WERI-Rb-1 (cell line): Measurements from ENCODE around the gene TIGD1.

Experiments
- DNase-seq: peaks from one replicate; pipeline ENCODE4 v3.0.0-alpha.2; 2020
- H3K27ac ChIP-seq: fragments of 250-450 bp; sonication (Bioruptor Pico); 2 replicates; pipeline ENCODE4 v1.5.1; 2020; ENCODE audit warnings: mild to moderate bottlenecking, moderate library complexity
- H3K27me3 ChIP-seq: fragments of 250-450 bp; sonication (Bioruptor Pico); 2 replicates; pipeline ENCODE4 v1.5.1; 2021; ENCODE audit warnings: mild to moderate bottlenecking, low read depth, moderate library complexity; ENCODE audit not compliant: insufficient read depth, severe bottlenecking
- H3K36me3 ChIP-seq: fragments of 250-450 bp; sonication (Bioruptor Pico); 2 replicates; pipeline ENCODE4 v1.5.1; 2020; ENCODE audit warnings: mild to moderate bottlenecking, moderate library complexity
- H3K4me3 ChIP-seq: 2 replicates; pipeline ENCODE4 v1.5.1; 2011; ENCODE audit warnings: low read depth, mild to moderate bottlenecking, control low read depth, low read length
- H3K9me3 ChIP-seq: fragments of 250-450 bp; sonication (Bioruptor Pico); 2 replicates; pipeline ENCODE4 v1.5.1; 2021; ENCODE audit warnings: mild to moderate bottlenecking, moderate library complexity; ENCODE audit not compliant: severe bottlenecking
- CTCF ChIP-seq: IDR thresholded peaks from 2 replicates; pipeline ENCODE4 v1.5.1; 2011; ENCODE audit warnings: low read depth, mild to moderate bottlenecking, control low read depth, inconsistent platforms, low read length

The TIGD1 gene

GRCh38 chr2:232568161-232568560, 17.8 kb upstream of the TIGD1 start:
- no peak for DNase-seq
- no peak for TF ChIP-seq CTCF
- no peak overlapping the region for H3K27ac ChIP-seq
- no peaks in the 10 kb centered on the region for H3K27me3 ChIP-seq
- H3K36me3 ChIP-seq = peaks cover 97% of the 10 kb centered on the region
- H3K9me3 ChIP-seq = no peaks in the 10 kb centered on the region
- H3K4me3 ChIP-seq = no peak overlapping the region

- no peak overlapping the region for H3K4me3 ChIP-seq
- H3K27me3 ChIP-seq = no peaks in the 10 kb centered on the region
- peaks cover 92% of the 10 kb centered on the region for H3K36me3 ChIP-seq
- DNase-seq = no peak
- H3K27ac ChIP-seq = no peak overlapping the region
- H3K9me3 ChIP-seq = no peaks in the 10 kb centered on the region
- TF ChIP-seq CTCF = no peak
These were observed 17.4 kb upstream of the TIGD1 start for GRCh38 chr2:232567721-232568120.

- H3K27me3 ChIP-seq = no peaks in the 10 kb centered on the region
- peaks cover 70% of the 10 kb centered on the region for H3K36me3 ChIP-seq
- TF ChIP-seq CTCF = no peak
- no peak overlapping the region for H3K27ac ChIP-seq
- H3K4me3 ChIP-seq = no peak overlapping the region
- no peaks in the 10 kb centered on the region for H3K9me3 ChIP-seq
- DNase-seq = no peak
These were observed 13.2 kb upstream of the TIGD1 start for GRCh38 chr2:232563580-232563979.

GRCh38 chr2:232562515-232563151, 12.3 kb upstream of the TIGD1 start:
- DNase-seq = no peak
- Histone ChIP-seq H3K27ac (no peak overlapping the region), H3K36me3 (peaks cover 70% of the 10 kb centered on the region), H3K9me3 (no peaks in the 10 kb centered on the region), H3K4me3 (no peak overlapping the region), H3K27me3 (no peaks in the 10 kb centered on the region)
- no peak for TF ChIP-seq CTCF

GRCh38 chr2:232556426-232556825, 6.1 kb upstream of the TIGD1 start:
- DNase-seq = no peak
- no peak for TF ChIP-seq CTCF
- no peaks in the 10 kb centered on the region for H3K27me3 ChIP-seq
- H3K4me3 ChIP-seq = no peak overlapping the region
- peaks cover 68% of the 10 kb centered on the region for H3K36me3 ChIP-seq
- no peaks in the 10 kb centered on the region for H3K9me3 ChIP-seq
- H3K27ac ChIP-seq = no peak overlapping the region

- peak overlapping the region; percentile 80; the same call in 1 of the 2 replicates for H3K4me3 ChIP-seq
- no peak for TF ChIP-seq CTCF
- H3K36me3 ChIP-seq = peaks cover 53% of the 10 kb centered on the region
- no peak for DNase-seq
- peaks cover 3% of the 10 kb centered on the region for H3K9me3 ChIP-seq
- no peaks in the 10 kb centered on the region for H3K27me3 ChIP-seq
- no peak overlapping the region for H3K27ac ChIP-seq
These were observed 1.4 kb upstream of the TIGD1 start for GRCh38 chr2:232551776-232552175.
